Activated effector memory CD4-positive, alpha-beta T cell treated with Interleukin-2 at 50 U/mL for 16 hours (primary cell): Measurements from ENCODE around the gene ACACB.
A peak's percentile ranks its signal among the peaks of the same experiment; 100 is the strongest.

Source experiments
- DNase-seq: peaks from one replicate; pipeline ENCODE4 v3.0.0-alpha.2; 2020

Gene ACACB

GRCh38 chr12:109258607-109259544, 142.5 kb downstream of the ACACB start:
- no peak for DNase-seq

GRCh38 chr12:109259545-109259895, 143.1 kb downstream of the ACACB start:
- DNase-seq: no peak

GRCh38 chr12:109261087-109261486, 144.7 kb downstream of the ACACB start:
- no peak for DNase-seq

GRCh38 chr12:109261939-109262338, 145.6 kb downstream of the ACACB start:
- no peak for DNase-seq

GRCh38 chr12:109263439-109263838, 147.1 kb downstream of the ACACB start:
- no peak for DNase-seq

GRCh38 chr12:109264095-109264942, 147.9 kb downstream of the ACACB start:
- peak; percentile 9 for DNase-seq

- DNase-seq: no peak
Measured at GRCh38 chr12:109264943-109265650, 148.7 kb downstream of the ACACB start.

GRCh38 chr12:109266106-109266879, 149.9 kb downstream of the ACACB start:
- no peak for DNase-seq

- DNase-seq: no peak
Measured at GRCh38 chr12:109267361-109267760, 151.0 kb downstream of the ACACB start.

GRCh38 chr12:109268896-109269295, 152.5 kb downstream of the ACACB start:
- DNase-seq: no peak

GRCh38 chr12:109269428-109269827, 153.0 kb downstream of the ACACB start:
- DNase-seq: no peak

GRCh38 chr12:109270494-109270893, 154.1 kb downstream of the ACACB start:
- DNase-seq: no peak

GRCh38 chr12:109271418-109271817, 155.0 kb downstream of the ACACB start:
- no peak for DNase-seq

- DNase-seq: no peak
Measured at GRCh38 chr12:109273354-109273753, 157.0 kb downstream of the ACACB start.

GRCh38 chr12:109274381-109274780, 158.0 kb downstream of the ACACB start:
- no peak for DNase-seq

- DNase-seq: no peak
Measured at GRCh38 chr12:109275173-109275572, 158.8 kb downstream of the ACACB start.

GRCh38 chr12:109276160-109276559, 159.8 kb downstream of the ACACB start:
- no peak for DNase-seq

GRCh38 chr12:109277255-109277898, 161.0 kb downstream of the ACACB start:
- no peak for DNase-seq

- no peak for DNase-seq
Measured at GRCh38 chr12:109277899-109278762, 161.7 kb downstream of the ACACB start.

- no peak for DNase-seq
Measured at GRCh38 chr12:109278912-109279311, 162.5 kb downstream of the ACACB start.

- DNase-seq: no peak
Measured at GRCh38 chr12:109279525-109279924, 163.1 kb downstream of the ACACB start.
